ENCODE data around the gene CCNB2. TPM values are rescaled to one million over a fixed set of nuclear protein-coding genes. Genes with fewer than 3 reads are reported as not detected.

Gene CCNB2
- polyA plus RNA-seq, 1 of the 3 experiments (the other 2 are of a cell fraction): 46.6 TPM

DNA sequence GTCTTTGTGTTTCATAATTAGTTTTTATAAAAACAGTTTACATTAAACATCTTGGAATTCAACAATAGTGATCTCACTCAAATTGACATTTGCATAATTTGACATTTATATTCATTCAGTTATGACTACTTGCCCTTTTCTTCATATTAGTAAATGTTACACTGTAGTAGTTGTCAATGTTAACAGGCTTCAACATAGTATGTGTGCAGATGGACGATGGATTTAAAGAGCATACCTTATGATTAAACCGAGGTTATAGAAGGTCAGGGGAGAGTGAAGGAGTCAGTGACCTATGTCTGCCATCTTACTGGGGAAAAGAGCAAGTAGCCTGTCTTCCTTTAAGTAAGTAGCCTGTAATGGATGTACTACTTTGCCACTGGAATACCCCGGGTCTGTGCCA is 8.5 kb upstream of the CCNB2 start:
- POLR2A ChIA-PET: no interaction called here
- WGBS (ENCODE audit: low lambda C conversion rate): 66% methylated on average over 3 of the region's 3 CpGs

DNA sequence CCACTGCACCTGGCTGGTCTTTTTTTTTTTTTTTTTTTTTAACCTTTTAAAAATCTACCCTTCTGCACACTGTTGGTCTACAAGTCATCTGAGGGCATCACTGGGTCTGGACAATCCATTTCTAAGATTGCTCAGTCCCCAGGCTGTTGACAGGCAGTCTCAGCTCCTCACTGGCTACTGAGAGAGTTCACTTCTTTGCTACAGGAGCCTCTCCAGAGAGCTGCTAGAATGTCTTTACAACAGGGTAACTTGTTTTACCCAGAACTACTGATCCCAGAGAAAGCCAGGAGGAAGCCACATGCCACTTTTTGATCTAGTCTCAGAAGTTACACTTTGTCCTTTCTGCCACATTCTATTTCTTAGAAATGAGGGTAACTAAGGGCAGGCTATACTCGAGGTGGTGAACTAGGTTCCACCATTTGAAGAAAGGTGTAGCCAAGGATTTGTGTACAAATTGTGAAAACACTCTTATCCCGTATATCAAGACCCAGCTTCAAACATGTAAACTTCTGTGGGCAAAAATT is 5.7 kb upstream of the CCNB2 start:
- TF ChIP-seq SIN3A (IDR thresholded peaks at IDR 0.05; ENCODE audit: borderline replicate concordance, low read depth, low read length) (no peak), EZH2phosphoT487 (IDR thresholded peaks at IDR 0.05; ENCODE audit: borderline replicate concordance, low read depth) (no peak), SMC3 (IDR thresholded peaks at IDR 0.05; ENCODE audit: low read depth, low read length) (no peak), RXRA (IDR thresholded peaks at IDR 0.05; ENCODE audit: borderline replicate concordance, low read depth) (no peak), POLR2AphosphoS5 (IDR thresholded peaks at IDR 0.05; ENCODE audit: low read depth, low read length) (no peak), RCOR1 (IDR thresholded peaks at IDR 0.05; ENCODE audit: low read length) (no peak)
- 78% methylated on average over 2 of the region's 2 CpGs for WGBS (ENCODE audit: low lambda C conversion rate)
- Histone ChIP-seq H3K79me2 (ENCODE audit: insufficient read depth) (no peaks in the 10 kb centered on the region), H3K9me3 (no peaks in the 10 kb centered on the region), H3F3A (replicated peaks; ENCODE audit: insufficient read depth) (peaks cover 24% of the 10 kb centered on the region), H3K9ac (no peak overlapping the region), H3K36me3 (replicated peaks in 1 of 2; ENCODE audit: control insufficient read depth in 1 of 2, insufficient read depth in 2 of 2, low read length in 1 of 2) (peaks cover 32 to 50% of the 10 kb centered on the region in 2 experiments), H4K20me1 (ENCODE audit: insufficient read depth) (no peaks in the 10 kb centered on the region), H3K4me2 (no peak overlapping the region), H3K9me2 (no peaks in the 10 kb centered on the region), H3K4me1 (ENCODE audit: control insufficient read depth in 1 of 2, insufficient read depth in 2 of 2, low read depth in 1 of 2, low read length in 1 of 2) (no peaks in the 10 kb centered on the region), H3K27ac (ENCODE audit: low read depth in 2 of 2, low read length in 1 of 2) (no peak overlapping the region), H3K27me3 (ENCODE audit: insufficient read depth) (no peaks in the 10 kb centered on the region), H2AFZ (ENCODE audit: low read depth) (no peak overlapping the region), H3K4me3 (ENCODE audit: low read depth in 2 of 2, low read length in 1 of 2) (no peak overlapping the region)
- no peak for DNase-seq
- ChIA-PET CTCF (no interaction called here), POLR2A (no interaction called here)

More for the DNA sequence above, 8.5 kb upstream of the CCNB2 start:
- Histone ChIP-seq H3K9me2 (no peaks in the 10 kb centered on the region), H2AFZ (ENCODE audit: low read depth) (no peak overlapping the region), H3K9me3 (no peaks in the 10 kb centered on the region), H4K20me1 (ENCODE audit: insufficient read depth) (no peaks in the 10 kb centered on the region), H3K9ac (no peak overlapping the region), H3K27ac (ENCODE audit: low read depth in 2 of 2, low read length in 1 of 2) (no peak overlapping the region), H3K36me3 (replicated peaks in 1 of 2; ENCODE audit: control insufficient read depth in 1 of 2, insufficient read depth in 2 of 2, low read length in 1 of 2) (peaks cover 55 to 76% of the 10 kb centered on the region in 2 experiments), H3K4me1 (ENCODE audit: control insufficient read depth in 1 of 2, insufficient read depth in 2 of 2, low read depth in 1 of 2, low read length in 1 of 2) (no peaks in the 10 kb centered on the region), H3K27me3 (ENCODE audit: insufficient read depth) (no peaks in the 10 kb centered on the region), H3K4me3 (ENCODE audit: low read depth in 2 of 2, low read length in 1 of 2) (no peak overlapping the region), H3F3A (replicated peaks; ENCODE audit: insufficient read depth) (peaks cover 12% of the 10 kb centered on the region), H3K4me2 (no peak overlapping the region), H3K79me2 (ENCODE audit: insufficient read depth) (no peaks in the 10 kb centered on the region)
- TF ChIP-seq FOSL2 (IDR thresholded peaks at IDR 0.05; ENCODE audit: borderline replicate concordance, low read depth) (no peak), NFIC (IDR thresholded peaks at IDR 0.05; ENCODE audit: borderline replicate concordance) (no peak), JUND (IDR thresholded peaks at IDR 0.05) (no peak), RFX5 (IDR thresholded peaks at IDR 0.05; ENCODE audit: low read length) (no peak), FOXM1 (IDR thresholded peaks at IDR 0.05; ENCODE audit: low read depth) (no peak), MAX (IDR thresholded peaks at IDR 0.05; ENCODE audit: low read depth) (no peak), MXI1 (IDR thresholded peaks at IDR 0.05; ENCODE audit: low read depth, low read length) (no peak), POLR2AphosphoS5 (IDR thresholded peaks at IDR 0.05; ENCODE audit: low read depth, low read length) (no peak)
- TF ChIP-seq, protein P1, sequence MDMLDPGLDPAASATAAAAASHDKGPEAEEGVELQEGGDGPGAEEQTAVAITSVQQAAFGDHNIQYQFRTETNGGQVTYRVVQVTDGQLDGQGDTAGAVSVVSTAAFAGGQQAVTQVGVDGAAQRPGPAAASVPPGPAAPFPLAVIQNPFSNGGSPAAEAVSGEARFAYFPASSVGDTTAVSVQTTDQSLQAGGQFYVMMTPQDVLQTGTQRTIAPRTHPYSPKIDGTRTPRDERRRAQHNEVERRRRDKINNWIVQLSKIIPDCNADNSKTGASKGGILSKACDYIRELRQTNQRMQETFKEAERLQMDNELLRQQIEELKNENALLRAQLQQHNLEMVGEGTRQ (IDR thresholded peaks at IDR 0.05; ENCODE audit: borderline replicate concordance, low read depth, low read length): no peak
- CTCF ChIA-PET: no interaction called here
- no peak for DNase-seq
